GM19099 (cell line): ENCODE measurements around the gene IDH2.

ENCODE experiments used
- POLR2A ChIP-seq: IDR thresholded peaks from 3 replicates; pipeline ENCODE4 v1.6.1; 2011; ENCODE audit warnings: low read depth; ENCODE audit not compliant: insufficient read length; ENCODE audit errors: extremely low read depth

The IDH2 gene

DNA sequence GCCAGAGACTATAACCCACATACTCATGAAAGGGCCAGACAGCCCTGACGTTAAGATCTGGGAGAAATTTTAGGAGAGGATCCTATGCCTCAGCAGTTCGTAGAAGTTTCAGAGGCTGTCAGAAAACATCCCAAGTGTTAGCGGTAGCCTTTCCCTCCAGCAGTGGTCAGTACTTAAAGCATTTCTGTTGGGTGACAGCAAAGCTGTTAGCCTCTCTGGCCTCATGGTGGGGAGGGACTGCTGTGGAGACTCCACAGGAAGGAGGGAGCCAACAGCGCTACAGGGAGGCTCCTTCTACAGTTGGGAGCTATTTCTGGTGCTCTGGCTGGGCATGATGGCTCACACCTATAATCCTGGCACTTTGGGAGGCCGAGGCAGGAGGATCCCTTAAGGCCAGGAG is 27.4 kb downstream of the IDH2 start:
- no peak for TF ChIP-seq POLR2A

DNA sequence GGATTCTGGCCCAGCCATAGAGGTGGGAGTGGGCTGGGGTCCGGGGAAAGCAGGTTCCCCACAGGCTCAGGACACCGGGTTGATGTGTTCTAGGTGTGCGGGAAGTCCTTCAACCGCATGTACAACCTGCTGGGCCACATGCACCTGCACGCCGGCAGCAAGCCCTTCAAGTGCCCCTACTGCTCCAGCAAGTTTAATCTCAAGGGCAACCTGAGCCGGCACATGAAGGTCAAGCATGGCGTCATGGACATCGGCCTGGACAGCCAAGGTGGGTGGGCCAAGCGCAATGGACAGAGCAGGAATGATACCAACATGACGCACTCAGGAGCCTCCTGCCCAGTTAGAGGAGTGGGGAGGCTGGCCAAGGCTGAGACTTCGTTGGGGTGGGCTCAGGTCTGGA is 28.2 kb downstream of the IDH2 start:
- TF ChIP-seq POLR2A, result no peak

DNA sequence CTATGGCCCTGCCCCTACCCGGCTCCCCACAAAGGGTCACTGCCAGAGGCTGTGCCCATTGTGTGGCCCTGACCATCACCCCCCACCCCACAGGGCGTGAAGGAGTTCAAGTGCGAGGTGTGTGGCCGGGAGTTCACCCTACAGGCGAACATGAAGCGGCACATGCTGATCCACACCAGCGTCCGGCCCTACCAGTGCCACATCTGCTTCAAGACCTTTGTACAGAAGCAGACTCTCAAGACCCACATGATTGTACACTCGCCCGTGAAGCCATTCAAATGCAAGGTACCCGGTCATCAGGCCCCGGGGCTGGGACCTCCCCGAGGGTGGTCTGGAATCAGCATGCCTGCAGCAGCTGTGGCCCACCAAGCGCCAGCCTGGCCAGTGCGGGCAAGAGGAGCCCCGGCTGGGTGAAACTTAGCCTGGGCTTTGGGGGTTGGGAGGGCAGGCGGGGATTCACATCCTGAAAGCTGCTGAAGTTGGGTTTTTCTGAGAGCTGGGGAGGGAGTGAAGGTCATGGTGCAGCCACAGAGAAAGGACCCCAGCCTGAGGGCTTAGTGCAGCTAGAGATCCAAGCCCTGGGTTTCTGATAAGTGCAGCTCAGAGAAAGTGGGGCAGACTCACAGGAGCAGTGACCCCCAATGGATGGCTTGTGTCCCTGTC is 29.2 kb downstream of the IDH2 start:
- TF ChIP-seq POLR2A, result no peak

DNA sequence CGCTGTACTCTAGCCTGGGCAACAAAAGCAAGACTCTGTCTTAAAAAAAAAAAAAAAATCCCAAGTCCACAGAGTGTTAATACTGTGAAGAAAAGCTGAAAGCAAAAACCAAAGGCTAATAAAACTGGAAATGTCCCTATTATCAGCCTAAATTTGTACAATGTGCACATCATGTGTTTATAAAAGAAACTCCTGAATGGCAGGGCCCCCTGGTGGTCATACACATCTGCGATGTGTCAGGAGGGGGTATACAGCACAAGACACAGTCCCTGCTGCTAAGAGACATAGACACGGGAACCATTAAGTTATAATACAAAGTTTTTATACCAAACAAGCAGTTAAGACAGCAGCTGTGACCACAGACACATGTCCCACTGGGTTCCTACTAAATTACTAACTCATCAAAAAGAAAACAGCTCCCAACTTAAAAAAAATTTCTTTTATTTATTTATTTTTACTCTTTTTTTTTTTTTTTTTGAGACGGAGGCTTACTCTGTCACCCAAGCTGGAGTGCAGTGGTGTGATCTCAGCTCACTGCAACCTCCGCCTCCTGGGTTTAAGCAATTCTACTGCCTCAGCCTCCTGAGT is 31.0 kb downstream of the IDH2 start:
- TF ChIP-seq POLR2A, result no peak

DNA sequence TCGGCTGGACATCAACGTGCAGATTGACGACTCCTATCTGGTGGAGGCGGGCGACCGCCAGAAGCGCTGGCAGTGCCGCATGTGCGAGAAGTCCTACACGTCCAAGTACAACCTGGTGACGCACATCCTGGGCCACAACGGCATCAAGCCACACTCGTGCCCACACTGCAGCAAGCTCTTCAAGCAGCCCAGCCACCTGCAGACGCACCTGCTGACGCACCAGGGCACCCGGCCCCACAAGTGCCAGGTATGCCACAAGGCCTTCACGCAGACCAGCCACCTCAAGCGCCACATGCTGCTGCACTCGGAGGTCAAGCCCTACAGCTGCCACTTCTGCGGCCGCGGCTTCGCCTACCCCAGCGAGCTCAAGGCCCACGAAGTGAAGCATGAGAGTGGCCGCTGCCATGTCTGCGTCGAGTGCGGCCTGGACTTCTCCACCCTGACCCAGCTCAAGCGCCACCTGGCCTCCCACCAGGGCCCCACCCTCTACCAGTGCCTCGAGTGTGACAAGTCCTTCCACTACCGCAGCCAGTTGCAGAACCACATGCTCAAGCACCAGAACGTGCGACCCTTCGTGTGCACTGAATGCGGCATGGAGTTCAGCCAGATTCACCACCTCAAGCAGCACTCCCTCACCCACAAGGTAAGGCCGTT is 34.2 kb downstream of the IDH2 start:
- no peak for TF ChIP-seq POLR2A

DNA sequence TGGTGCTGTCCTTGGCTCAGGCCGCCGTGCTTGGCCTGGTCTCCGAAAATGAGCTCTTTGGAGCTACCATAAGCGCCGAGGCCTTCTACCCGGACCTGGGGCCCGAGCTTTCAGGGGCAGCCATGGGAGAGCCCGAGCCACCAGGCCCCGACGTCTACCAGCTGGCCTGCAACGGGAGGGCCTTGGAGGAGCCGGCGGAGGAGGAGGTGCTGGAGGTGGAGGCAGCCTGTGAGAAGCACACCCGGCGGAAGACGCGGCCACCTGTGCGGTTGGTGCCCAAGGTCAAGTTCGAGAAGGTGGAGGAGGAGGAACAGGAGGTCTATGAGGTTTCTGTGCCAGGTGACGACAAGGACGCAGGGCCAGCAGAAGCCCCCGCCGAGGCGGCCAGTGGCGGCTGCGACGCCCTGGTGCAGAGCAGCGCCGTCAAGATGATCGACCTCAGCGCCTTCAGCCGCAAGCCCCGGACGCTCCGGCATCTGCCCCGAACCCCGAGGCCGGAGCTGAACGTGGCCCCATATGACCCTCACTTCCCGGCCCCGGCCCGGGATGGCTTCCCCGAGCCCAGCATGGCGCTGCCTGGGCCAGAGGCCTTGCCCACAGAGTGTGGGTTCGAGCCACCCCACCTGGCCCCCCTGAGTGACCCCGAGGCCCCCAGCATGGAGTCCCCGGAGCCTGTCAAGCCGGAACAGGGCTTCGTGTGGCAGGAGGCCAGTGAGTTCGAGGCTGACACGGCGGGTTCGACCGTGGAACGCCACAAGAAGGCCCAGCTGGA is 34.9 kb downstream of the IDH2 start:
- no peak for TF ChIP-seq POLR2A

DNA sequence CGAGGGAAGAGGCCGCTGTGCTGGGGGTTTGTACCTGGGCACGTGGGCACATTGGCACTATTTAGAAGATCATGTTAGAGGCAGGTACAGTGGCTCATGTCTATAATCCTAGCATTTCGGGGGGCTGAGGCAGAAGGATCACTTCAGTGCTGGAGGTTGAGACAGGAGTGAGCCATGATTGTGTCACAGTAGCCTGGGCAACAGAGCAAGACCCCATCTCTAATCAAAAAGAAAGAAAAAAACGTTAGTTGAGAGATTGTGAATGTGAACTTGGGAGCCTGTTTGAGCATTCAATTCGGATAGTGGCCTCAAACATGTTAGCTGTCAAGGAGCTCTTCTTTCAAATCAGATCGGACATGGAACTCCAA is 36.6 kb downstream of the IDH2 start:
- no peak for TF ChIP-seq POLR2A

DNA sequence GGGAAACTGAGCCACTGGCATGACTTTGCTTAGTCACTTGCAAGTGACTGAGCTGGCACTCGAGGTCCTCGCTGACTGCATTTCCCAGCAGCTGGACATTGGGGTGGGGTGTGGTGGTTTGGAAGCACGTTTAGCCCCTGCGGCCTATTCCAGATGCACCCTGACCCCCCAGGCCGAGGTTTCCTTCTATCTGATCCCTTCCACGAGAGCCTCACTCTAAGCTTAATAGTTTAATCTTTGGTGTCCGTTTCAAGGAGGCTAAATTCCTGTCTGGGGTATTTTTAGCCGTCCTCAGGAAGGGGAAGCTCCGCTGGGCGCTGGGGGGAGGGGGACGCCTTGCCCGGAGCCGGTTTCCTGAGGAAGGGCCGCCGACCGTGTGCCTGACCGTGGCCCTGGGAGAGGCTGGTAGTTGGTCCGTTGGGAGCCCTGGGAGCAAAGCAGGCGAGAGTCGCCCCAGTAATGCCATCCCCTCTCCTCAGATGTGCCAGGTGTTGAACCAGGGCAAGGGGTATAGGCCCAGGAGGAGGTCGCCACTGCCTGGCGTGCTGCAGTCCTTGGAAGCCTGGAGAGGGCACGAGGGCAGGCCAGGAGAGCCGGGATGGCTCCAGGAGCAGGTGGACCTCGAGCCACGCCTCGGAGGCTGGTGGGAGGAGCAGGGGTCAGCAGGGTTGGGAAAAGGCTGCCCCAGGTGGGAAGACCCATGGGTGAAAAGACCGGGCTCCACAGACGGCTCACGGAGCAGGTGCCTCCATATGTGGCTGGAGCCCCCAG is 37.2 kb downstream of the IDH2 start:
- TF ChIP-seq POLR2A, result no peak

DNA sequence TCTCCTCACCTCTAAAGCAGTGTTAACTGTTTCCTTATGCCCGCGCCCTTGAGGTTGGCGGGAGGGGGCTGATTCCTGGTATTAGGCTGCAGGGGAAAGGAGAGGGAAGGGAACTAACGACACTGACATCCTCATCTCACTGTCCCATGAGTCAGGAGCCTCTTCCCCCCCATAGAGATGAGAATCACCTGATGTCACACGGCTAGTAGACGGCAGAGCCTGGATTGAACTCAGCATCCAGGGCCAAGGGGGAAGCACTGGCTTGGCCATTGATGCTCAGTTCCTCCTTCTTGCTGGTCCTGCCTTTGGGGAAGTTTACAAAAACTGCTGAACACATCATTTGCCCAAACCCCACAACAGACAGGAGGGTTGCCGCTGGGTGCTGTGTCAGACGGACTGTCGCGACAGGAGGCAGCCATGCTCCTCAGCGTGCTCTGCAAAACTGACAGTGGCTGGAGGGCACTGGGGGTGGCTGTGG is 38.5 kb downstream of the IDH2 start:
- TF ChIP-seq POLR2A, result no peak

DNA sequence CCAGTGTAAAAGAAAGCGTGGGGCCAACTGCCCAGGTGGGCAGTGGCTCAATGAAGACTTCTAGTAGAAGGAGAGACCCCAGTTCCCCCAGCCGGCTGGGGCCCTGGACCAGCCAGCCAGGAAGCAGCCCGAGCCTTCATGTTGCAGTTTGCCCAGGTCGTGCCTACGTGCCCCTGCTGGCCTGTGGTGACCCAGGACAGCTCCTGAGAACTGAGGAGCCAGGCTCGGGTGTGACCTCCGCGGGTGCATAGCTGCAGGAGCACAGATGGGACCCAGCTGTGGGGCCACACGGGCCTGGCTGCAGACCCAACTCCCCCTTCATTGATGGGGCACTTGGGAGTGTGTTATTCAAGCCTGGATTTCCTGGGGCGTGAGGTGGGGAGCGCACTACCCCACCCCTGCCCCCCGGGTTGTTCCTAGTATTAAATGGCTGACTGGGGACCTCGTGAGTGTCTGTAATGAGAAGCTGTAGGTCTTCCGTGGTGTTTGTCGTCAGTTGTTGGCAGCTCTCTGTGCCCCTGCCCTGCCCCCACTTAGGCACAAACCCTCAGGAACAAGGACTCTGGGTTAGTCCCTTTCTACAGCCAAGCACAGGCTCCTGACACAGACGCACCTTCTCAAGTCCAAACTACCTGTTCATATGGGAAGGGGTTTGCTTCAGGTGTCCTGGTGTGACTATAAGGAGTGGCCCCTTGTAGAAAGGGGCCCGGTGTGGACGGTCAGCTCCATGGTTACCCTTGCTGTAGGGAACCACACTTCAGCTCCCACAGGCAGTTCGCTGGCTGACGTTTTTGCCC is 39.1 kb downstream of the IDH2 start:
- no peak for TF ChIP-seq POLR2A

DNA sequence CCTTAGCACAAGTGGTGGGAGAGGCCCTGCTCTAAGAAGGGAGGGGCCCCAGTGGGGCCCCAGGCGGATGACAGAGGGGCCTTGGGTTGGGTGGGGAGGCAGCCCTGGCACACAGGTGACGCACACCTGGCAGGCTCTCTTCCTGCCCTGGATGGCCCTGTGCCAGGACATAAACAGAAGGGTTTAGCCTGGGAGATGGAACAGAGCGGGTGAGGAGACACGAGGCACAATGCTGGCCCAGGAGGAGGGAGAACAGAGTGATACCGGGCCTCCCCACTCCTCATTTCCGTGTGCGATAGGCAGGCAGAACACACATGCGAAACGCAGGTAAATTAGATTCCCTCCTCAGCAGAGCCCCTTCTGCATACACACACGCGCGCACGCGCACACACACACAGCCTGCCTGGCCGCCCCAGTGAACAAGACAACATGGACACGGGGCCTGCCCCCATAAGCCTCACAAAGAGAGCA is 39.8 kb downstream of the IDH2 start:
- TF ChIP-seq POLR2A, result no peak

DNA sequence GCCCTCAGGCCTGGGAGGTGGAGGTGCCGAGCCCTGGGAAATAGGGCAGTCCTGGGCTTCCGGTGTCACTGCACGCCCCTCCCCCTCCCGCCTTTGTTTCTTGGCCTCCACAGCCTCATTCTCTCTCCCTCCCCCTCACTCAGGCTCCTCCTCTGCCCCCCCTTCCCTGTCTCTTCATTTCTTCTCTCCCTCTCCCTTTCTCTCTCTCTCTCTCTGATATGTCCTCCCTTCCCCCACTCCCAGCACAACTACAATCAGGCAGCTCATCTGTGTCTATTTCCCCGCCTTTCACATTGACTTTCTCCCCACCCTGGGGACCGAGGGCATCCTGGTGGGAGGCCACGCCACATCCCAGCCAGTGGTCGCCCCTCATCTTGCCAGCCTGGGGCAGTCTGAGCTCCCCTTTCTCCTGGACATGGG is 40.2 kb downstream of the IDH2 start:
- no peak for TF ChIP-seq POLR2A

DNA sequence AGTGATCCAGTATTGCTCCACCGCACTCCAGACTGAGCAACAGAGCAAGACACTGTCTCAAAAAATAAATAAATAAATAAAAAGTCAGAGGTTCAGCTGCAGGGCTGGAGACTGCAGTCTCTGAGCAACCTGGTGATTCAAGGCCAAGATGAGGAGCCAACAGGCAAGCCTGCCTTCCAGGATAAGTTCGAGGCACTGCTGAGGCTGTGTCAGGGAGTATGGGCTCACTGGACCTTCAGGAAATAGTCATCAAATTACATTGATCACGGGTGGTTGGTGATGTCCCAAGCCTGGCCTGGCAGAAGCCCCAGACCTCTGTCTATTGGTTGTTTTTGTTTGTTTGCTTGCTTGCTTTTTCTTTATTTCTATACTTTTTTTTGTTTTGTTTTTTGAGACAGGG is 41.5 kb downstream of the IDH2 start:
- TF ChIP-seq POLR2A, result no peak
